H1 (cell line): ENCODE data around the gene KIF11. TPM values are rescaled to one million over a fixed set of nuclear protein-coding genes. Genes with fewer than 3 reads are reported as not detected.

ENCODE experiments used
- CHD7 ChIP-seq: fragments of 300-600 bp; sonication (generic); IDR thresholded peaks from 2 replicates; pipeline ENCODE4 v1.7.1; 2012; ENCODE audit warnings: low read length, moderate library complexity, mild to moderate bottlenecking, inconsistent platforms; ENCODE audit not compliant: insufficient replicate concordance
- CTBP2 ChIP-seq: IDR thresholded peaks from 2 replicates; pipeline ENCODE4 v1.7.0; 2011; ENCODE audit warnings: borderline replicate concordance, mild to moderate bottlenecking, moderate library complexity, mixed read lengths, low read length; ENCODE audit not compliant: insufficient read depth, insufficient read length
- E2F6 ChIP-seq: IDR thresholded peaks from 2 replicates; pipeline ENCODE4 v1.6.1; 2012; ENCODE audit warnings: inconsistent platforms
- EP300 ChIP-seq, 2 experiments: IDR thresholded peaks; 1 replicate in 1 of 2; 2 replicates in 1 of 2; pipeline ENCODE4 v1.6.1; 2011 to 2012; ENCODE audit warnings: low read depth in 2 of 2, low read length in 2 of 2, mild to moderate bottlenecking in 2 of 2, borderline replicate concordance in 1 of 2, inconsistent platforms in 1 of 2, moderate library complexity in 1 of 2
- KDM1A ChIP-seq: fragments of 200-600, 300-600 bp; sonication (generic); IDR thresholded peaks from 2 replicates; pipeline ENCODE4 v1.7.1; 2016; ENCODE audit warnings: mild to moderate bottlenecking, low read length, borderline replicate concordance
- RAD21 ChIP-seq, 2 experiments: IDR thresholded peaks in 1 of 2; conservative IDR thresholded peaks in 1 of 2; 2 replicates each; pipeline ENCODE4 v1.6.1; 2011; ENCODE audit warnings: low read depth in 2 of 2, low read length in 2 of 2, improper control_type of control experiment in 1 of 2, inconsistent platforms in 1 of 2, mild to moderate bottlenecking in 1 of 2, moderate library complexity in 1 of 2
- RNF2 ChIP-seq: fragments of 200-900, 300-1000 bp; sonication (generic); IDR thresholded peaks from 2 replicates; pipeline ENCODE4 v1.7.1; 2016; ENCODE audit warnings: borderline replicate concordance, low read depth, mild to moderate bottlenecking, antibody characterized with exemption, low read length; ENCODE audit not compliant: poor library complexity, severe bottlenecking; ENCODE audit errors: missing control alignments
- SP1 ChIP-seq: IDR thresholded peaks from 2 replicates; pipeline ENCODE4 v1.6.1; 2011; ENCODE audit warnings: low read depth, low read length
- TEAD4 ChIP-seq: IDR thresholded peaks from 2 replicates; pipeline ENCODE4 v1.6.1; 2012; ENCODE audit warnings: low read depth, low read length, inconsistent platforms, mixed read lengths
- YY1 ChIP-seq: IDR thresholded peaks from 2 replicates; pipeline ENCODE4 v1.6.1; 2011; ENCODE audit warnings: low read depth, mild to moderate bottlenecking, low read length
- polyA plus RNA-seq, 7 experiments: library from polyadenylated mRNA; depleted of rRNA in 3 of 7; stranded (reverse) in 5 of 7; unstranded in 2 of 7; fragments of >200 nt in 5 of 7; fragments of 200-250 nt in 2 of 7; gene quantifications; 1 replicate in 5 of 7; 2 replicates in 1 of 7; 4 replicates in 1 of 7; pipeline versions ENCODE4 v1.2.1 to v1.2.3, GENCODE V29; 2011 to 2013; ENCODE audit warnings: missing spikeins in 2 of 7, mixed read lengths in 2 of 7
- total RNA-seq: library from RNA; stranded (reverse); fragmentation: NEBNext Ultra II Directional; extraction: Animal tissue kit (Norgen Biotek cat#: 25700); gene quantifications from 2 replicates; pipeline ENCODE4 v1.2.1, GENCODE V29; 2021

Gene KIF11
- total and polyA plus RNA-seq, 2 of the 8 experiments (the other 6 are each of a cell fraction or from before 2014, with no cell fraction given) = 11.1 to 59.2 TPM

GRCh38 chr10:92667078-92667477, 74.1 kb downstream of the KIF11 start (continued):
- TF ChIP-seq CHD7 (no peak), TEAD4 (no peak), EP300 (IDR thresholded peaks at IDR 0.05; ENCODE audit: borderline replicate concordance in 1 of 2, low read depth in 2 of 2, low read length in 2 of 2) (no peak), E2F6 (no peak), KDM1A (no peak), RNF2 (no peak), CTBP2 (no peak), YY1 (no peak), SP1 (no peak), RAD21 (IDR thresholded peaks at IDR 0.05 in 1 of 2, conservative IDR thresholded peaks at IDR 0.05 in 1 of 2; ENCODE audit: low read depth in 2 of 2, low read length in 2 of 2) (no peak)
